ENCODE measurements around the gene ENKUR.

The ENKUR gene

DNA sequence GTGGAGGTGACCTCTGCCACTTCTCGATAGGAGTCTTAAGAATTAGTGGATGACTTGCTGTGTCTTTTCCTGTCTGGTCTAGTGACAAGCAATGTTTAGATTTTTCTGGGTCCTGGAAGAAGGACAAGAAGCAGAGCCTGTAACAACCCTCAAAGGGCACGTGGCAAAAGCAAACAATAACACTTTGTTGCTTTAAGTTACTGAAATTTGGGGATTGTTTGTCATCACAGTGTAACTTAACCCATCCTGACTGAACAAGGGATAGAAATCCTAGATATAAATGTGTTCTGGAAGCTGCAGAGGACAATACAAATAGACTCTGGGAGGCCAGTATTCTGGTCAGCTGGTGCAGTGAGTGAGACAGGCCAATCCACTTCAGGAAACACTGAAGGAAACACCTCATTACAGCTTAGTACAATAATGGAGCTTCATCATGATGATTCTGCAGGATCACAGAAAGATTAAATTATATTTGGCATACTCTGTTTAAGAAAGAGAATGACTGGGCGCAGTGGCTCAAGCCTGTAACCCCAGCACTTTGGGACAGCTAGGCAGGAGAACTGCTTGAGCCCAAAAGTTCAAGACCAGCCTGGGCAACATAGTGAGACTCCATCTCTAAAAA is 23.3 kb downstream of the ENKUR start:
- no peak for TF ChIP-seq TAF1 (IDR thresholded peaks at IDR 0.05; ENCODE audit: borderline replicate concordance, insufficient read depth, low read length)
- no peak for TF ChIP-seq SIN3A (IDR thresholded peaks at IDR 0.05; ENCODE audit: borderline replicate concordance, insufficient read depth, low read length)
- TF ChIP-seq FOXP2 (optimal IDR thresholded peaks at IDR 0.05; ENCODE audit: borderline replicate concordance, extremely low read depth, extremely low read length, insufficient read depth) = no peak
- no peak for TF ChIP-seq POLR2AphosphoS5 (IDR thresholded peaks at IDR 0.05; ENCODE audit: low read depth, low read length)
- TF ChIP-seq REST (IDR thresholded peaks at IDR 0.05; ENCODE audit: insufficient read depth in 1 of 2, low read depth in 2 of 2, low read length in 2 of 2) = no peak

- no peak for TF ChIP-seq POLR2AphosphoS5 (IDR thresholded peaks at IDR 0.05; ENCODE audit: low read depth, low read length)
- TF ChIP-seq TAF1 (IDR thresholded peaks at IDR 0.05; ENCODE audit: borderline replicate concordance, insufficient read depth, low read length) = no peak
- no peak for TF ChIP-seq REST (IDR thresholded peaks at IDR 0.05; ENCODE audit: insufficient read depth in 1 of 2, low read depth in 2 of 2, low read length in 2 of 2)
- TF ChIP-seq SIN3A (IDR thresholded peaks at IDR 0.05; ENCODE audit: borderline replicate concordance, insufficient read depth, low read length) = no peak
- no peak for TF ChIP-seq FOXP2 (optimal IDR thresholded peaks at IDR 0.05; ENCODE audit: borderline replicate concordance, extremely low read depth, extremely low read length, insufficient read depth)
These were observed 24.7 kb downstream of the ENKUR start for GRCh38 chr10:24991298-24991697.

- TF ChIP-seq REST (IDR thresholded peaks at IDR 0.05; ENCODE audit: insufficient read depth in 1 of 2, low read depth in 2 of 2, low read length in 2 of 2) (no peak), POLR2AphosphoS5 (IDR thresholded peaks at IDR 0.05; ENCODE audit: low read depth, low read length) (no peak), SIN3A (IDR thresholded peaks at IDR 0.05; ENCODE audit: borderline replicate concordance, insufficient read depth, low read length) (no peak), TAF1 (IDR thresholded peaks at IDR 0.05; ENCODE audit: borderline replicate concordance, insufficient read depth, low read length) (no peak), FOXP2 (optimal IDR thresholded peaks at IDR 0.05; ENCODE audit: borderline replicate concordance, extremely low read depth, extremely low read length, insufficient read depth) (no peak)
These were observed 26.1 kb downstream of the ENKUR start for GRCh38 chr10:24989867-24990266.

DNA sequence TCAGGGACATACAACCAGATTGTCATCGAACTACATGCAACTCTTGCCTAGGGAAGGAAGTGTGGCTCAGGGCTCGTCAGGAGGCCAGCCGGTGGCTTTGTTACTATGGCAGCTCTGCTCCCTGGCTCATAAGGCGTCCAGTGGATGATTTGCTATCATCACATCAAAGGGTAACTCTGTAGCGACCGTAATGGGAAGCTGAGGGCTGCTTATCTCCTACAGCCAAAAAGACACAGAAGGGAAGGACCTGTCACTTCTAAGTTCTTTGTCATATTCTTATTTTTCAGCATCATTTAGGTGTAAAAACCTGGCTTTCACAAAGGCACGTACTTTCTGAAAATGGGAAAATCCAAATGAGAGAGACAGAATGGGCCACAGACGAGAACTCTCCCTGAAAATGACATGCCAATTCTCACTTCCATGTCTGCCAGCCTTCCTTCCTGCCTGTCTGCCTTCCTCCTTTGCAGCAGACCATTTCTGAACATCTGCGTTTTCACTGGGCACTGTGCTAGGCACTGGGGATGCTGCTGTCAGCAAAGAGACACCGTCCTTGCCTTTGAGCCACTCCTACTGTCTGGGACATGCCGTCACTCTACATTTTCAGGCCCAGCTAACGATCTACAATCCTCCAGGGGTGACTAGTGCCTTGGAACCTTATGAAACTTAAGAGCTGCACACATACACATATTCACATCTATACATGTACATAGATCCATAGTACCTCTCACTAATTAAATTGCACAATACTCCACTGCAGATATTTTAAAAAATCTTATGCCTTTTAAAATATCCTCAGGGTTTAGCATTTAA is 26.9 kb downstream of the ENKUR start:
- TF ChIP-seq POLR2AphosphoS5 (IDR thresholded peaks at IDR 0.05; ENCODE audit: low read depth, low read length) (no peak), SIN3A (IDR thresholded peaks at IDR 0.05; ENCODE audit: borderline replicate concordance, insufficient read depth, low read length) (no peak), REST (IDR thresholded peaks at IDR 0.05; ENCODE audit: insufficient read depth in 1 of 2, low read depth in 2 of 2, low read length in 2 of 2) (no peak), TAF1 (IDR thresholded peaks at IDR 0.05; ENCODE audit: borderline replicate concordance, insufficient read depth, low read length) (no peak), FOXP2 (optimal IDR thresholded peaks at IDR 0.05; ENCODE audit: borderline replicate concordance, extremely low read depth, extremely low read length, insufficient read depth) (no peak)
